ENCODE data around the gene RBM47. TPM values are rescaled to one million over a fixed set of nuclear protein-coding genes. Genes with fewer than 3 reads are reported as not detected.

The RBM47 gene
- total RNA-seq, 4 donors from 2014 or later, result 182 to 423 (median 320) TPM

DNA sequence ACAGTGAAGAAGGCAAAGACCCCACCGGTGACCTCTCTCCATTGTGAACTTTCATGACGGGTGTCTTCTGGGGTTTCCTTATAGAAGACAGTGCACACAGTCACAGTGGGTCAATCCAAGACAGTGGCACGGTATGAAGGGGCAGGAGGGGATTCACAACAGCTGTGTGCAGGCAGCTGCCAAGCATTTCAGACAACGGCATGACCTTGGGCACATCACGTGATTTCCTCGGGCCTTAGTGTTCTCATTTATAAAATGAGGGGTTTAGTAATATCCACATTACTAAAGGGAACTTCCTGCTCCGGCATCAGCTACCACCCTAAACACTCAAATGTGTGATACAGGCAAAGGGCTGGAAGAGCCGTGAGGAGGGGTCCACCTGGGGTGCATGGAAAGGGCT, 42.9 kb downstream of the RBM47 start:
- Histone ChIP-seq H3K4me1 (no peaks in the 10 kb centered on the region), H3K4me3 (no peak overlapping the region), H3K27me3 (no peaks in the 10 kb centered on the region), H3K36me3 (no peaks in the 10 kb centered on the region), H3K9me3 (no peaks in the 10 kb centered on the region), H3K27ac (no peak overlapping the region)
- TF ChIP-seq, protein P1, sequence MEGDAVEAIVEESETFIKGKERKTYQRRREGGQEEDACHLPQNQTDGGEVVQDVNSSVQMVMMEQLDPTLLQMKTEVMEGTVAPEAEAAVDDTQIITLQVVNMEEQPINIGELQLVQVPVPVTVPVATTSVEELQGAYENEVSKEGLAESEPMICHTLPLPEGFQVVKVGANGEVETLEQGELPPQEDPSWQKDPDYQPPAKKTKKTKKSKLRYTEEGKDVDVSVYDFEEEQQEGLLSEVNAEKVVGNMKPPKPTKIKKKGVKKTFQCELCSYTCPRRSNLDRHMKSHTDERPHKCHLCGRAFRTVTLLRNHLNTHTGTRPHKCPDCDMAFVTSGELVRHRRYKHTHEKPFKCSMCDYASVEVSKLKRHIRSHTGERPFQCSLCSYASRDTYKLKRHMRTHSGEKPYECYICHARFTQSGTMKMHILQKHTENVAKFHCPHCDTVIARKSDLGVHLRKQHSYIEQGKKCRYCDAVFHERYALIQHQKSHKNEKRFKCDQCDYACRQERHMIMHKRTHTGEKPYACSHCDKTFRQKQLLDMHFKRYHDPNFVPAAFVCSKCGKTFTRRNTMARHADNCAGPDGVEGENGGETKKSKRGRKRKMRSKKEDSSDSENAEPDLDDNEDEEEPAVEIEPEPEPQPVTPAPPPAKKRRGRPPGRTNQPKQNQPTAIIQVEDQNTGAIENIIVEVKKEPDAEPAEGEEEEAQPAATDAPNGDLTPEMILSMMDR (IDR thresholded peaks at IDR 0.05), result no peak
- no peak for TF ChIP-seq POLR2A (IDR thresholded peaks at IDR 0.05)
- no peak for DNase-seq

DNA sequence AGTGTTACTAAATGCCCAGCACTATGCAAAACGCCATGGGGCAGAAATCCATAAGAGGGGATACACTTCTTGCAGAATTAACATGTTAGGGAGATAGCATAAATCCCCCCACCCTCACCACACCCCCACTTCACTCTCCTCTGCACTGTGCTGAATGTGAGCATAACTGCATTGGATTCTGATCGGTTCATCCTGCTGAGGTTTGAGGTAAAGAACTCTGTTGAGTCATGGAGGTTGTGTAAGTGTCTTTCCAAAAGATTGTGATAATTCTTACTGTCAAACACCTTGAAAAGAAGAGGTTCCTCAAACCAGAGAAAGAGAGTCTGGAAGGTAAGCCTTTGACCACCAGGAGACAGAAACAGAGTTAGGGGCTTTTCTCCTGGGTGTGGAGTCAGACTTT, 43.6 kb downstream of the RBM47 start:
- Histone ChIP-seq H3K36me3 (no peaks in the 10 kb centered on the region), H3K4me1 (no peaks in the 10 kb centered on the region), H3K4me3 (no peak overlapping the region), H3K27ac (no peak overlapping the region), H3K9me3 (no peaks in the 10 kb centered on the region), H3K27me3 (no peaks in the 10 kb centered on the region)
- TF ChIP-seq, protein P1 (IDR thresholded peaks at IDR 0.05), result no peak
- no peak for TF ChIP-seq POLR2A (IDR thresholded peaks at IDR 0.05)
- DNase-seq, result no peak

DNA sequence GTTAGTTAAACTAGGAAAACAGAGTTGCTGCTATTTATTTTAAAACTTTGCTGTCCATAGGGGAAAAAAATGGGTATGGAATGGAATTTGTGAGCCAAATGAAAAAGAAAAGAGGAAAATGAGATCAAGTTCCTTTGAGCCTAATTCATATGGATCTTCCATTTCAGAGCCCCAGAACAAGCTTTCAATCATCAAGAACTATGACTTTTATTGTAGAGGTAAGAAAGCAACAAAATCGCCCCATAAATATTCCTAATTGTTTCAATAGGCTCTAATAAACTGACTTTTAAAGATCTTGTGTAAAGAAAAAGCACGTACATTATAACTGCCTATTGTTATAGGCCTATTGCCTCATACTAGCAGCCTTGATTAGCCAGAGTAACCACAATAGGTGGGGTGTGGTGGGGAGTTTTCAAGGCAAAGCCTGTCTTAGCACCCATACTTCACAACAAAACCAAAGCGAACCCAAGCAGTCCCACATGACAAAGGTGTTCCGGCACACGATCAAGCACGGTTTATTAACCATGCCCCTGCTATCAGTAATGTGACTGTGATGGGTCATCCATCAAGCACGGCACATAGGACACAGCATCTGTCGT, 44.4 kb downstream of the RBM47 start:
- Histone ChIP-seq H3K27ac (no peak overlapping the region), H3K4me1 (no peaks in the 10 kb centered on the region), H3K36me3 (no peaks in the 10 kb centered on the region), H3K9me3 (no peaks in the 10 kb centered on the region), H3K4me3 (no peak overlapping the region), H3K27me3 (no peaks in the 10 kb centered on the region)
- no peak for DNase-seq
- TF ChIP-seq, protein P1 (IDR thresholded peaks at IDR 0.05), result no peak
- no peak for TF ChIP-seq POLR2A (IDR thresholded peaks at IDR 0.05)

DNA sequence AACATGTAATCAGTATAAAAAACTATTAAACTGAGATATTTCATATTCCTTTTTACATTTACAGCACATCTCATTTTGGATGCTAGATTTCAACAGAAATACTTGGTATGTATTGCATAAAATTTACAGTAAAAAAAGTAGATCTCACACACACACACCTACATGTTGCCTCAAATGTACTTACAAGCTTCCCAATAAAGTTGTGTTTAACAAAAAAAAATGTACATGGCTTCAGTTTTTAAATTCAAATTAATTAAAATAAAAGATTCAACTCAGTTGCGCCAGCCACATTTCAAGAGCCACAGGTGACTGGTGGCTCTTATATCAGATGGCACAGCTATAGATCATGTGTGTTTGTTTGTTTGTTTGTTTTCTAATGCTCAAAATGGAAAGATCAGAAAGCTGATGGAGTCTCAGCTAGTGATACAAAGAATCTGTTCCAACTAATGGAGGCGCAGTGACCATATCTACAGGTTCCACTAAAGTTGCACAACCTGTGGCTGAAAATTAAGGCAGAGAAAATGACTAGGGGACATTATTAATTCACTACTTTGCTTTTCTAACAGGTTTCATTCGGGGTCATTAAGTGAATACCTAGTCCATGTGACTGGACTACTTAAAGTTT, 45.0 kb downstream of the RBM47 start:
- no peaks in the 10 kb centered on the region for H3K4me1 ChIP-seq
- no peak overlapping the region for H3K27ac ChIP-seq
- H3K36me3 ChIP-seq, result no peaks in the 10 kb centered on the region
- H3K27me3 ChIP-seq, result no peaks in the 10 kb centered on the region
- no peak overlapping the region for H3K4me3 ChIP-seq
- no peak for DNase-seq
- TF ChIP-seq, protein P1 (IDR thresholded peaks at IDR 0.05), result no peak
- TF ChIP-seq POLR2A (IDR thresholded peaks at IDR 0.05), result no peak
- no peaks in the 10 kb centered on the region for H3K9me3 ChIP-seq

DNA sequence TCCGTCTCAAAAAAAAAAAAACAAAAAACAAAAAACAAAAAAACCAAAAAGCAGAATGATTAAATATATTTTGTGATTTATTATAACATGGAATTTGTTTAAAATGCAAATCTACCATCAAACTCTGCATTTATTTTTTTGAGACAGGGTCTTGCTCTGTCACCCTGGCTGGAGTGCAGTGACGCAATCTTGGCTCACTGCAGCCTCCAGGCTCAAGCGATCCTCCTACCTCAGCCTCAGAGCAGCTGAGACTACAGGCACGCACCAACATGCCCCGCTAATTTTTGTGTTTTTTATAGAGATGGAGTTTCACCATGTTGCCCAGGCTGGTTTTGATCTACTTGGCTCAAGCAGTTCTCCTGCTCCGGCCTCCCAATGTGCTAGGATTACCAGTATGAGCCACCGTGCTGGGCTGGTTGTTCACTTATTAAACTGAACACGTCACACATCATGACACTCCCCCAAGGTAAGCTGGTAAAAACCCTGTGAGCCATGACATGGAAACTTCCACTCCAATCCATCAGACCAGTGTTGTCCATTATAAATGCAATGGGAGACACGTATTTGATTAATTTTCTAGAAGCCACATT, 45.7 kb downstream of the RBM47 start:
- no peak for TF ChIP-seq POLR2A (IDR thresholded peaks at IDR 0.05)
- TF ChIP-seq, protein P1 (IDR thresholded peaks at IDR 0.05), result no peak
- no peaks in the 10 kb centered on the region for H3K4me1 ChIP-seq
- H3K9me3 ChIP-seq, result no peaks in the 10 kb centered on the region
- no peak overlapping the region for H3K4me3 ChIP-seq
- H3K27ac ChIP-seq, result no peak overlapping the region
- no peak for DNase-seq
- no peaks in the 10 kb centered on the region for H3K36me3 ChIP-seq
- no peaks in the 10 kb centered on the region for H3K27me3 ChIP-seq

All from Peyer's patch (tissue), 4 donors.